Right cardiac atrium (tissue), 5 donors: Measurements from ENCODE around the gene MAML3. TPM values are rescaled to one million over a fixed set of nuclear protein-coding genes. Genes with fewer than 3 reads are reported as not detected.

Experiments used
- ATAC-seq, 2 donors: fragments of 200-7000 bp; cut with Tn5 transposase; one replicate each; pipeline versions ENCODE4 v1.8.0 to v1.9.1; 2020; ENCODE audit warnings: moderate library complexity in 2 of 2, mild to moderate bottlenecking in 1 of 2
- DNase-seq, 3 donors: peaks; one replicate each; pipeline ENCODE4 v3.0.0-alpha.2; 2020
- H3K27ac ChIP-seq: one replicate; pipeline ENCODE4 v1.5.1; 2013; ENCODE audit warnings: mild to moderate bottlenecking, low read length, control low read depth, moderate library complexity
- H3K27me3 ChIP-seq: one replicate; pipeline ENCODE4 v1.6.1; 2013; ENCODE audit not compliant: control insufficient read depth, insufficient read depth
- H3K4me1 ChIP-seq: one replicate; pipeline ENCODE4 v1.6.1; 2013; ENCODE audit warnings: low read length; ENCODE audit not compliant: control insufficient read depth, insufficient read depth
- H3K4me3 ChIP-seq: one replicate; pipeline ENCODE4 v1.5.1; 2013; ENCODE audit warnings: low read length, control low read depth
- H3K9me3 ChIP-seq: one replicate; pipeline ENCODE4 v1.6.1; 2013; ENCODE audit warnings: low read length; ENCODE audit not compliant: control insufficient read depth
- WGBS: extraction: QIAGEN DNeasy Blood & Tissue Kit; methylation state at CpG from one replicate; pipeline ENCODE4 v1.1.7; 2013; 5-methylcytosine and 5-hydroxymethylcytosine counted together
- intact Hi-C, 4 donors: fragments of 100-400 bp; cut with DNase I; formaldehyde crosslinking; loops; one replicate each; pipeline versions ENCODE4 v1.11.0 to v1.14.0; 2022 to 2023
- polyA plus RNA-seq: library from polyadenylated mRNA; stranded (reverse); fragments of 200-250 nt; gene quantifications from one replicate; pipeline ENCODE4 v1.2.3, GENCODE V29; 2013
- total RNA-seq, 4 donors: library from RNA; stranded (reverse); fragmentation: NEBNext Ultra II Directional; extraction: Animal tissue kit (Norgen Biotek cat#: 25700); gene quantifications; one replicate each; pipeline ENCODE4 v1.2.1, GENCODE V29; 2021
- donor health status: healthy with polysubstance abuse.
- donor health status: DM: no; HTN: yes; CAD: no.
- donor health status: DM: no; HTN: no; CAD: no.
- donor health status: DM: no; HTN: yes; CAD: no; lungs with severe emphysema.
- donor health status: DM: yes; HTN: yes; CAD: no.

MAML3 gene
- total and polyA plus RNA-seq, 5 donors: 1.6 to 4.2 (median 3.2) TPM

GRCh38 chr4:140126261-140126660 is 27.7 kb downstream of the MAML3 start:
- DNase-seq: no peak
- WGBS: 72% methylated on average over 6 of the region's 6 CpGs
- intact Hi-C loops: no loop called here
- Histone ChIP-seq H3K27me3 (no peaks in the 10 kb centered on the region), H3K4me3 (no peak overlapping the region), H3K9me3 (no peaks in the 10 kb centered on the region), H3K27ac (no peak overlapping the region), H3K4me1 (peaks cover 3% of the 10 kb centered on the region)
- ATAC-seq: peak in 1 of 2 donors; percentile 43

DNA sequence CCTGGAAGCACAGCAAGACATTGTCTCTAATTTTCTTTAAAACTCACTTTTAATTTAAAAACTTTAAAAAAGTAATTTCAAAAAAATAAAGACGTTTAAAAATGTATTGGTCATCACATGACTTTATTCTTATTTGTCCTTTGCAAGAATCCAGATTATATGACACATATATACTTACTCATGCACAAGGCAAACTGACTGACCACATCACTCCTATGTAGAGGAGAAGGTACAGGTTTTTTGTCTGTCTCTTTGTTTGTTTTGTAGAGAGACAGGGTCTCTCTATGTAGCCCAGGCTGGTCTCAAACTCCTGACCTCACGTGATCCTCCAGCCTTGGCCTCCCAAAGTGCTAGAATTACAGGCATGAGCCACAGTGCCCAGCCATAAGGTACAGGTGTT is 28.6 kb downstream of the MAML3 start:
- H3K4me3 ChIP-seq: no peak overlapping the region
- H3K27me3 ChIP-seq: no peaks in the 10 kb centered on the region
- peaks cover 3% of the 10 kb centered on the region for H3K4me1 ChIP-seq
- no peak overlapping the region for H3K27ac ChIP-seq
- no peak for ATAC-seq
- H3K9me3 ChIP-seq: no peaks in the 10 kb centered on the region
- intact Hi-C loops: no loop called here
- WGBS: 90% methylated on average over 2 of the region's 2 CpGs
- no peak for DNase-seq

DNA sequence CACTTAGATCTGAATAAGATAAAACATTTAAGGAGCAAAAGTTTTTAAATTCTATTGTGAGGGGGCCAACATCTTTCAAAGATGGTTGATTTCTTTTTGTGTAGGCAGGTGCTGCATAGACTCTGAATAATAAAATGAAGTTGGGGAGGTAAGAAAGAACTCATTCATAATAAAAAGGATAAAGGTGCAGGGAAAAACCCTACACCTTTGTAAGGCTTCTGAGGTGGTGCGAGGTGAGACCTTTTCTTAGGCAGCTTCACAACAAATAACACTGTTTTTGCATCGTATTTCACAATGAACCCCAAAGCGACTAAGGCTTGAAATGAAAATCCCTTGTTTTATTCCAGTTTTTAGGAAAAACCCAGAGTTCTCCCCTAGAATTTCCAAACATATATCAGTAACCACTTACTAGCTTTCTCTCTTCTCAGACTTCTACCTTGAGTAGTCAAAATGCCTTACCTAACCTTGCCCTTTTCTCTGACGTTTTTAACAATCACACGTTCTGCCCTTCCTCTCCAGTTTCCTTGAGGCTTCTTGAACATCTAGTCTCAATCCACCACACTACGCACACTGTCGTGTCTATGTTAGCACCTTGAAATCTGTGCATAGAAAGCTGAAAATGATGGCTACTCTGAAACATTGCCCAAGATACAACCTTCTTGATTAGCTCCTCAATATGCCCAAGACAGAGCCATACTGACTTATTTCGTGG is 30.2 kb downstream of the MAML3 start:
- H3K4me1 ChIP-seq: peaks cover 3% of the 10 kb centered on the region
- no peaks in the 10 kb centered on the region for H3K9me3 ChIP-seq
- intact Hi-C loops: no loop called here
- ATAC-seq (no peak), DNase-seq (no peak)
- WGBS: 91% methylated on average over 8 of the region's 8 CpGs
- H3K27ac ChIP-seq: no peak overlapping the region
- H3K4me3 ChIP-seq: no peak overlapping the region
- no peaks in the 10 kb centered on the region for H3K27me3 ChIP-seq

GRCh38 chr4:140122891-140123290 is 31.1 kb downstream of the MAML3 start:
- H3K9me3 ChIP-seq: no peaks in the 10 kb centered on the region
- no peak overlapping the region for H3K4me3 ChIP-seq
- no peak overlapping the region for H3K27ac ChIP-seq
- peaks cover 3% of the 10 kb centered on the region for H3K4me1 ChIP-seq
- ATAC-seq (no peak), DNase-seq (no peak)
- H3K27me3 ChIP-seq: no peaks in the 10 kb centered on the region
- intact Hi-C loops: no loop called here
- 50% methylated on average over 1 of the region's 1 CpG for WGBS

DNA sequence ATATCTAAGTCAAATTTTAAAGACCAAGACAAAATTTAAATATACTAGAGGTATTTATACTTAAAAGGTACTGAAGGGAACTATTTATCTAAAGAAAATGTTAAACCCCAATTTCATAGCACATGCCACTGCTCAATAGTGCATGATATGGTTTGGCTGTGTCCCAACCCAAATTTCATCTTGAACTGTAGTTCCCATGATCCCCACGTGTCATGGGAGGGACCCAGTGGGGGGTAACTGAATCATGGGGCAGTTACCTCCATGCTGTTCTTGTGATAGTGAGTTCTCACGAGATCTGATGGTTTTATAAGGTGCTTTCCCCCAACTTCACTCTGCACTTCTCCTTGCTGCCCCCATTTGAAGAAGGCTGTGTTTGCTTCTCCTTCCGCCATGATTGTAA is 32.3 kb downstream of the MAML3 start:
- no peak for DNase-seq
- intact Hi-C loops: no loop called here
- no peak overlapping the region for H3K4me3 ChIP-seq
- H3K9me3 ChIP-seq: no peaks in the 10 kb centered on the region
- no peak for ATAC-seq
- 89% methylated on average over 3 of the region's 3 CpGs for WGBS
- H3K4me1 ChIP-seq: peaks cover 3% of the 10 kb centered on the region
- no peaks in the 10 kb centered on the region for H3K27me3 ChIP-seq
- no peak overlapping the region for H3K27ac ChIP-seq

GRCh38 chr4:140118931-140119640 is 34.9 kb downstream of the MAML3 start:
- no peak overlapping the region for H3K4me3 ChIP-seq
- H3K27me3 ChIP-seq: no peaks in the 10 kb centered on the region
- 92% methylated on average over 4 of the region's 4 CpGs for WGBS
- intact Hi-C loops: no loop called here
- no peak overlapping the region for H3K27ac ChIP-seq
- no peak for ATAC-seq
- no peaks in the 10 kb centered on the region for H3K4me1 ChIP-seq
- H3K9me3 ChIP-seq: no peaks in the 10 kb centered on the region
- no peak for DNase-seq

DNA sequence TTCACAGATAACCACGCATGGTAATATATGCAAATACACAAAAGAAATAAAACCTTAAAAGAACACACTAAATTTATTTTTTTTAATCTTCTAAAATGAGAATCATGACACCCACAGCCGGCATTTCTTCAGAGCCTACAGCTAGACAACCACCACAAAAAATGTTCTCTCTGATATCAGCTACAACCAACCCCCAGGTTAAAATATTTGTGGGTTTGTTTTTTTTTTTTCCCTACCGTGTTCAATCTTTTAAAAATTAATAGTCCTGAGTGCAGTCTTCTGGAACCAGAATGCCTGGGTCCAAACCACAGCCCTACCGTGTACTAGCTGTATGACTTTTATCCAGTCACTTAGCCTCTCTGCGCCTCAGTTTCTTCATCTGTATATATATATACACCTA is 36.0 kb downstream of the MAML3 start:
- 98% methylated on average over 5 of the region's 5 CpGs for WGBS
- Histone ChIP-seq H3K27me3 (no peaks in the 10 kb centered on the region), H3K4me3 (no peak overlapping the region), H3K4me1 (no peaks in the 10 kb centered on the region), H3K27ac (no peak overlapping the region), H3K9me3 (no peaks in the 10 kb centered on the region)
- ATAC-seq (no peak), DNase-seq (no peak)
- intact Hi-C loops: no loop called here

- 76% methylated on average over 4 of the region's 4 CpGs for WGBS
Measured at GRCh38 chr4:140116442-140117104, 37.4 kb downstream of the MAML3 start.

GRCh38 chr4:140115140-140115539 is 38.8 kb downstream of the MAML3 start:
- no peak overlapping the region for H3K4me3 ChIP-seq
- no peak overlapping the region for H3K27ac ChIP-seq
- no peaks in the 10 kb centered on the region for H3K9me3 ChIP-seq
- intact Hi-C loops: no loop called here
- no peaks in the 10 kb centered on the region for H3K27me3 ChIP-seq
- no peak for ATAC-seq
- H3K4me1 ChIP-seq: no peaks in the 10 kb centered on the region
- no peak for DNase-seq

More at GRCh38 chr4:140116442-140117104, 37.4 kb downstream of the MAML3 start:
- ATAC-seq (no peak), DNase-seq (no peak)
- no peak overlapping the region for H3K27ac ChIP-seq
- intact Hi-C loops: no loop called here
- H3K4me3 ChIP-seq: no peak overlapping the region
- H3K27me3 ChIP-seq: no peaks in the 10 kb centered on the region
- H3K4me1 ChIP-seq: no peaks in the 10 kb centered on the region
- no peaks in the 10 kb centered on the region for H3K9me3 ChIP-seq

GRCh38 chr4:140113653-140114052 is 40.3 kb downstream of the MAML3 start:
- no peak for ATAC-seq
- intact Hi-C loops: no loop called here
- Histone ChIP-seq H3K27ac (no peak overlapping the region), H3K4me1 (no peaks in the 10 kb centered on the region), H3K4me3 (no peak overlapping the region), H3K27me3 (no peaks in the 10 kb centered on the region), H3K9me3 (no peaks in the 10 kb centered on the region)
- no peak for DNase-seq
- 88% methylated on average over 2 of the region's 2 CpGs for WGBS

DNA sequence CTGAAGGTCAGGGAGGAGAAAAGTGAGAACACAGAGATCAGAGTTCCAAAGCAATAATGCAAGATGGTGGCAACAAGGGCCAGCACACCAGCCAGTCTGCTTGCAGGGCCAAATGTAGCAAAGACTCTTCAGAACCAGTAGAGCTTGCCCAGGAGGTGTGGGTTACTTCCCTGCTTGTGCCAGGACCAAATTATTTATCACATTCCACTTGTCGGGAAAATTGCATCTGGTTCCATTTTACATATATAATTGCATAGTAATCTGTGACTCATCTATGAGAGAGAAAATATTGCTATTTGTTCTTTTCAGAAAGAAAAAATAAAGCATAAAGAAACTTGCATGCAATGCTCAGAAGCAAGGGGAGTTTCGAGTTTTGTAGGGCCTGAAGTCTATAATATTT is 41.4 kb downstream of the MAML3 start:
- intact Hi-C loops: no loop called here
- Histone ChIP-seq H3K9me3 (no peaks in the 10 kb centered on the region), H3K4me1 (no peaks in the 10 kb centered on the region), H3K4me3 (no peak overlapping the region), H3K27me3 (no peaks in the 10 kb centered on the region), H3K27ac (no peak overlapping the region)
- DNase-seq: no peak
- 86% methylated on average over 2 of the region's 2 CpGs for WGBS
- no peak for ATAC-seq
